ENCODE measurements around the gene SND1.

Gene SND1

DNA sequence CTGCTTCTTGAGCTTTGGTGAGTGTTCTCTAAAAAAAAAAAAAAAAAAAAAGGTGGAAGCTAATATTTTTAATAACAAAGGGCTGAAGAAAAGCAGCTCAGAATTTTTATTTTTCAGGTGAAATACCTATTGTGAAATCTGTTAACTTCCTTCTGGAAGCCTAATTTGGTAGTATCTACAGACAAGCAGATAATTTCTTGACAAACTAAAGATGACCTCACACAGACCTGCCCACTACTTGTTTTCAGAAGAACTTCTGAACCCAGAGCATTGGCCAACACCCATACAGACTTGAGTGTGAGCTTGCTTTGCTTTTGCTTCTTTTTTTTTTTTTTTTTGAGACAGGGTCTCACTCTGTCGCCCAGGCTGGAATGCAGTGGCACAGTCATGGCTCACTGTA lies 348.1 kb downstream of the SND1 start:
- no peak for ATAC-seq
- TF ChIP-seq GLIS3 (CRISPR knock-in tag; IDR thresholded peaks at IDR 0.05) (no peak), TCF4 (CRISPR knock-in tag; IDR thresholded peaks at IDR 0.05; ENCODE audit: borderline replicate concordance) (no peak), PPARA (CRISPR knock-in tag; IDR thresholded peaks at IDR 0.05; ENCODE audit: borderline replicate concordance) (no peak), ZNF565 (CRISPR knock-in tag; conservative IDR thresholded peaks at IDR 0.05; ENCODE audit: low read depth) (no peak), OSR1 (CRISPR knock-in tag; IDR thresholded peaks at IDR 0.05) (no peak), ZFP30 (CRISPR knock-in tag; IDR thresholded peaks at IDR 0.05) (no peak), ZC3H10 (CRISPR knock-in tag; IDR thresholded peaks at IDR 0.05) (no peak), ZNF70 (CRISPR knock-in tag; IDR thresholded peaks at IDR 0.05) (no peak), ZFP3 (CRISPR knock-in tag; IDR thresholded peaks at IDR 0.05) (no peak), ZNF8 (CRISPR knock-in tag; IDR thresholded peaks at IDR 0.05) (no peak), SNAI2 (CRISPR knock-in tag; IDR thresholded peaks at IDR 0.05) (no peak)
- TF ChIP-seq, protein P1, sequence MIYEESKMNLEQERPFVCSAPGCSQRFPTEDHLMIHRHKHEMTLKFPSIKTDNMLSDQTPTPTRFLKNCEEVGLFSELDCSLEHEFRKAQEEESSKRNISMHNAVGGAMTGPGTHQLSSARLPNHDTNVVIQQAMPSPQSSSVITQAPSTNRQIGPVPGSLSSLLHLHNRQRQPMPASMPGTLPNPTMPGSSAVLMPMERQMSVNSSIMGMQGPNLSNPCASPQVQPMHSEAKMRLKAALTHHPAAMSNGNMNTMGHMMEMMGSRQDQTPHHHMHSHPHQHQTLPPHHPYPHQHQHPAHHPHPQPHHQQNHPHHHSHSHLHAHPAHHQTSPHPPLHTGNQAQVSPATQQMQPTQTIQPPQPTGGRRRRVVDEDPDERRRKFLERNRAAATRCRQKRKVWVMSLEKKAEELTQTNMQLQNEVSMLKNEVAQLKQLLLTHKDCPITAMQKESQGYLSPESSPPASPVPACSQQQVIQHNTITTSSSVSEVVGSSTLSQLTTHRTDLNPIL (CRISPR knock-in tag; IDR thresholded peaks at IDR 0.05; ENCODE audit: low read depth), result no peak

DNA sequence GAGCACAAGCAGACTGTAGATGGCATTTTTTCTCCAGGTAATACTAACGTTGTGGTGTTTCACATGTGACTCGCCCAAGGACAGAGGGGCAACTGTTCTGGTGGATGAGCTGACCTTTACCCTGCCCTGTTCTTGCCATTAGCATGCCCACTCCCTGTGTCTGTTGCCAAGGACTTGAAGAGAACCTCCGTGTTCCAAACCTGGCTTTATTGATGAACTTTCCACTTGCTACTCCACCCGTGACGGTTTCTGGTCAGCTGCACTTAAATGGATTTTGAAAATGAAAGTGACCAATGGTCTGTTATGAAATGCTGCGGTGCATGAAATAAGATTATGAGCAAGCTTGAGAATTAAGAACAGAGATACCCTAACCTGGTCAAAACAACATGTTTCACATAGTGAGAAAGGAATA lies 348.9 kb downstream of the SND1 start:
- no peak for ATAC-seq
- TF ChIP-seq ZFP3 (CRISPR knock-in tag; IDR thresholded peaks at IDR 0.05), result no peak
- TF ChIP-seq ARNTL (CRISPR knock-in tag; IDR thresholded peaks at IDR 0.05; ENCODE audit: borderline replicate concordance, low read depth), result no peak
- TF ChIP-seq, protein P2, sequence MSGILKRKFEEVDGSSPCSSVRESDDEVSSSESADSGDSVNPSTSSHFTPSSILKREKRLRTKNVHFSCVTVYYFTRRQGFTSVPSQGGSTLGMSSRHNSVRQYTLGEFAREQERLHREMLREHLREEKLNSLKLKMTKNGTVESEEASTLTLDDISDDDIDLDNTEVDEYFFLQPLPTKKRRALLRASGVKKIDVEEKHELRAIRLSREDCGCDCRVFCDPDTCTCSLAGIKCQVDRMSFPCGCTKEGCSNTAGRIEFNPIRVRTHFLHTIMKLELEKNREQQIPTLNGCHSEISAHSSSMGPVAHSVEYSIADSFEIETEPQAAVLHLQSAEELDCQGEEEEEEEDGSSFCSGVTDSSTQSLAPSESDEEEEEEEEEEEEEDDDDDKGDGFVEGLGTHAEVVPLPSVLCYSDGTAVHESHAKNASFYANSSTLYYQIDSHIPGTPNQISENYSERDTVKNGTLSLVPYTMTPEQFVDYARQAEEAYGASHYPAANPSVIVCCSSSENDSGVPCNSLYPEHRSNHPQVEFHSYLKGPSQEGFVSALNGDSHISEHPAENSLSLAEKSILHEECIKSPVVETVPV (CRISPR knock-in tag; IDR thresholded peaks at IDR 0.05), result no peak

DNA sequence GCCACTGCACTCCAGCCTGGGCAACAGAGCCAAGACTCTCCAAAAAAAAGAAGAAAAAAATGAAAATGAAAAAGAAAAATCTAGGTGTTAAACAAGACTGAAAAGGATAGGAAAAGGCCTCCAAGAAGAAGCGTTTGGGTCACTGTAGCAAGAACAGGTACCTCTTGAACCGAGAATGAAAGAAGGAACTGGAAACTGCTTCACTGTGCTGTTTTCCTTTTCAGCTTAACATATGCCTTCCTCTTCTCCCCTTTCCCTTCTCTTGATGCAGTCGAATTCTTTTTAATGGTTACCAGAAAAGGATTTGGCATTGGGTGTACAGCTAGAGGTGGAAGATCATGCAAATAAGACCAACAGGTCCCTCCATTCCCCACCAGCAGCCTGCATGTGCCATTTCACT lies 351.2 kb downstream of the SND1 start:
- TF ChIP-seq ZNF565 (CRISPR knock-in tag; conservative IDR thresholded peaks at IDR 0.05; ENCODE audit: low read depth) (no peak), PPARA (CRISPR knock-in tag; IDR thresholded peaks at IDR 0.05; ENCODE audit: borderline replicate concordance) (no peak), TOX (CRISPR knock-in tag; IDR thresholded peaks at IDR 0.05; ENCODE audit: borderline replicate concordance) (no peak), ZFP30 (CRISPR knock-in tag; IDR thresholded peaks at IDR 0.05) (no peak), ARNTL (CRISPR knock-in tag; IDR thresholded peaks at IDR 0.05; ENCODE audit: borderline replicate concordance, low read depth) (no peak), TCF4 (CRISPR knock-in tag; IDR thresholded peaks at IDR 0.05; ENCODE audit: borderline replicate concordance) (no peak), ZNF8 (CRISPR knock-in tag; IDR thresholded peaks at IDR 0.05) (no peak), CSDC2 (CRISPR knock-in tag; IDR thresholded peaks at IDR 0.05) (no peak), ZNF70 (CRISPR knock-in tag; IDR thresholded peaks at IDR 0.05) (no peak)
- TF ChIP-seq, protein P3, sequence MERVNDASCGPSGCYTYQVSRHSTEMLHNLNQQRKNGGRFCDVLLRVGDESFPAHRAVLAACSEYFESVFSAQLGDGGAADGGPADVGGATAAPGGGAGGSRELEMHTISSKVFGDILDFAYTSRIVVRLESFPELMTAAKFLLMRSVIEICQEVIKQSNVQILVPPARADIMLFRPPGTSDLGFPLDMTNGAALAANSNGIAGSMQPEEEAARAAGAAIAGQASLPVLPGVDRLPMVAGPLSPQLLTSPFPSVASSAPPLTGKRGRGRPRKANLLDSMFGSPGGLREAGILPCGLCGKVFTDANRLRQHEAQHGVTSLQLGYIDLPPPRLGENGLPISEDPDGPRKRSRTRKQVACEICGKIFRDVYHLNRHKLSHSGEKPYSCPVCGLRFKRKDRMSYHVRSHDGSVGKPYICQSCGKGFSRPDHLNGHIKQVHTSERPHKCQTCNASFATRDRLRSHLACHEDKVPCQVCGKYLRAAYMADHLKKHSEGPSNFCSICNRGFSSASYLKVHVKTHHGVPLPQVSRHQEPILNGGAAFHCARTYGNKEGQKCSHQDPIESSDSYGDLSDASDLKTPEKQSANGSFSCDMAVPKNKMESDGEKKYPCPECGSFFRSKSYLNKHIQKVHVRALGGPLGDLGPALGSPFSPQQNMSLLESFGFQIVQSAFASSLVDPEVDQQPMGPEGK (CRISPR knock-in tag; IDR thresholded peaks at IDR 0.05; ENCODE audit: borderline replicate concordance), result no peak
- TF ChIP-seq, protein P2 (CRISPR knock-in tag; IDR thresholded peaks at IDR 0.05), result no peak
- no peak for ATAC-seq

DNA sequence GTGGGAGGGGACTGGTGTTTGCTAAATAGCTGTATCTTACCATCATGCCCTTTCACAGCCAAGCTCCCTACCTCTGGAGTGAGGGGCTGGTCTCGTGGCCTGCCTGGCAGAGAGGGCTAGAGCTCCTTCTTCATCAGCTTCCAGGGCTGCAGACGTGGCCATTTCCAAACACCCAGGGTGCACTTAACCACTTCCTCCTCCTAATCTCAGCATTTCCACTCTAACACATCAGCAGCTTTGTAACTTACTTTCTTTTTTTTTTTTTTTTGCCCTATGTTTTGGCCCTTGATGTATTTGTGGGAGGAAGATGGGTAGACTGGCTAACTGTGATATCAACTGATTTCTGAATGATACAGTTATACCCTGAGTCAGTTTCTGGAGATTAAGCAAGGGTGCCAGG lies 351.8 kb downstream of the SND1 start:
- no peak for TF ChIP-seq ARNTL (CRISPR knock-in tag; IDR thresholded peaks at IDR 0.05; ENCODE audit: borderline replicate concordance, low read depth)
- no peak for ATAC-seq

DNA sequence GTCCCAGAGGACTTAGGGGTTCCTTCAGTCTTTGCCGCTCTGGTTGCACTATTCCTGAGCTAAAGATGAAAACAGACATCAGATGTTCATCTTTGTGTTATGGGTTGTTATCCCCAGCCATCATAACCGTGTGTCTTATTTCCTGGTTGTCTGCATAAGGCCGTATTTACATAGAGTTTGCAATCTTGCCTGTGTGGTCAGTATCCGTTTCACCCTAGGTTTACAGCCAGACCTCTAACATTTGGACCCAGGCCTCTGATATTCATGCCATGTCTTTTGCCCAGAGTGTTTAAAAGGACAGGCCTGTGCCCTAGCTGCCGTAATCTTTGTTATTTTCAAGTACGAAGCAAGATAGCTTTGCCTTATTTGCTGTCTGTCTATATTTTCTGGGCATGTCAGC lies 352.6 kb downstream of the SND1 start:
- no peak for ATAC-seq

More for the DNA sequence above, 352.6 kb downstream of the SND1 start:
- no peak for TF ChIP-seq ISL1 (CRISPR knock-in tag; IDR thresholded peaks at IDR 0.05)
- no peak for TF ChIP-seq SNAI2 (CRISPR knock-in tag; IDR thresholded peaks at IDR 0.05)
- TF ChIP-seq TOX (CRISPR knock-in tag; IDR thresholded peaks at IDR 0.05; ENCODE audit: borderline replicate concordance), result no peak
- no peak for TF ChIP-seq ZC3H10 (CRISPR knock-in tag; IDR thresholded peaks at IDR 0.05)
- TF ChIP-seq ZNF8 (CRISPR knock-in tag; IDR thresholded peaks at IDR 0.05), result no peak
- TF ChIP-seq, protein P4, sequence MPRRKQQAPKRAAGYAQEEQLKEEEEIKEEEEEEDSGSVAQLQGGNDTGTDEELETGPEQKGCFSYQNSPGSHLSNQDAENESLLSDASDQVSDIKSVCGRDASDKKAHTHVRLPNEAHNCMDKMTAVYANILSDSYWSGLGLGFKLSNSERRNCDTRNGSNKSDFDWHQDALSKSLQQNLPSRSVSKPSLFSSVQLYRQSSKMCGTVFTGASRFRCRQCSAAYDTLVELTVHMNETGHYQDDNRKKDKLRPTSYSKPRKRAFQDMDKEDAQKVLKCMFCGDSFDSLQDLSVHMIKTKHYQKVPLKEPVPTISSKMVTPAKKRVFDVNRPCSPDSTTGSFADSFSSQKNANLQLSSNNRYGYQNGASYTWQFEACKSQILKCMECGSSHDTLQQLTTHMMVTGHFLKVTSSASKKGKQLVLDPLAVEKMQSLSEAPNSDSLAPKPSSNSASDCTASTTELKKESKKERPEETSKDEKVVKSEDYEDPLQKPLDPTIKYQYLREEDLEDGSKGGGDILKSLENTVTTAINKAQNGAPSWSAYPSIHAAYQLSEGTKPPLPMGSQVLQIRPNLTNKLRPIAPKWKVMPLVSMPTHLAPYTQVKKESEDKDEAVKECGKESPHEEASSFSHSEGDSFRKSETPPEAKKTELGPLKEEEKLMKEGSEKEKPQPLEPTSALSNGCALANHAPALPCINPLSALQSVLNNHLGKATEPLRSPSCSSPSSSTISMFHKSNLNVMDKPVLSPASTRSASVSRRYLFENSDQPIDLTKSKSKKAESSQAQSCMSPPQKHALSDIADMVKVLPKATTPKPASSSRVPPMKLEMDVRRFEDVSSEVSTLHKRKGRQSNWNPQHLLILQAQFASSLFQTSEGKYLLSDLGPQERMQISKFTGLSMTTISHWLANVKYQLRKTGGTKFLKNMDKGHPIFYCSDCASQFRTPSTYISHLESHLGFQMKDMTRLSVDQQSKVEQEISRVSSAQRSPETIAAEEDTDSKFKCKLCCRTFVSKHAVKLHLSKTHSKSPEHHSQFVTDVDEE (CRISPR knock-in tag; IDR thresholded peaks at IDR 0.05), result no peak
- TF ChIP-seq, protein P3 (CRISPR knock-in tag; IDR thresholded peaks at IDR 0.05; ENCODE audit: borderline replicate concordance), result no peak
- no peak for TF ChIP-seq ZFP3 (CRISPR knock-in tag; IDR thresholded peaks at IDR 0.05)
- TF ChIP-seq ZNF565 (CRISPR knock-in tag; conservative IDR thresholded peaks at IDR 0.05; ENCODE audit: low read depth), result no peak
